ENCODE data around the gene TUSC2.

DNA sequence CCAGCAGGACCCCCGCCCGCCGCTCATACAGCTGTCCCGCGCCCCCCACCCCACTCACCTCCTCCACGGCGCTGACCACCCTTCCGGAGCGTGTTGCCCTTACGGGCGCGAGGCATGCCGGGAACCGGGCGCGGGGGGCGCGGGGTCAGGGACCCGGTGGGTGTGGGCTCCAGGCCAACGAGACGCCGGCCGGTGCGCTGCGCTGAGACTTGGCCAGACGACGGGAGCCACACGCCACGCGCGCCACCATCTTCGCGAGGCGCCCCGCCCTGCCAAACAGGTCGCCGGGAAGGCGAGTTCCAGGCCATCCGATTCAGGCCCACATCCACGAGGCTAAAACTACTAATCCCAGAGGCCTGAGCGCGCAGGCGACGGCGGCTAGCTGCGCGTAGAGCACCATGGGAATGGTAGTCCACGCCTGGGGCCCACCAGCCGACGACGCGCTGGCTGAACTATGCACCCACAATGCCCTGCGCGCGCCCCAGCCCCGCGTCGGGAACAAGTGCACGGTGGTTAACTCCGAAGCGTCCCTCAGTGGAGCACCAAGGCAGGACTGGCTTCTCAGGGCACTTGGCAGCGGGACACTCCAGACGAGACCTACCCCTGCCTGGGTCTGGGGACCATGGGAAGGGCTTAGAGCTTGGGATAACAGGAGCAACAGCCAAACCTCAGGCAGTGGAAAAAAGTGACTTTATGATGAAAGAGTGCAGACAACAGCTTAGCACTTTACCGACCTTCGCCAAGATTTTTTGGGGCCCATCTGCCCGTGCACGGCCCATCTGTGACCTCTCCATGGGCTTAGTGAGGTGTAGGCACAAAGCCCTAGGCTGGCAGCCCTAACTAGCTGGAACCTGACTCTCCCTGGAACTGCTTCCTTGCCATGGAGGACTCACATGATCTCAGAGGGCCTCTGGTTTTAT is 35.6 kb downstream of the TUSC2 start, which contains the start of gene IFRD2:
- TF ChIP-seq, protein P1, sequence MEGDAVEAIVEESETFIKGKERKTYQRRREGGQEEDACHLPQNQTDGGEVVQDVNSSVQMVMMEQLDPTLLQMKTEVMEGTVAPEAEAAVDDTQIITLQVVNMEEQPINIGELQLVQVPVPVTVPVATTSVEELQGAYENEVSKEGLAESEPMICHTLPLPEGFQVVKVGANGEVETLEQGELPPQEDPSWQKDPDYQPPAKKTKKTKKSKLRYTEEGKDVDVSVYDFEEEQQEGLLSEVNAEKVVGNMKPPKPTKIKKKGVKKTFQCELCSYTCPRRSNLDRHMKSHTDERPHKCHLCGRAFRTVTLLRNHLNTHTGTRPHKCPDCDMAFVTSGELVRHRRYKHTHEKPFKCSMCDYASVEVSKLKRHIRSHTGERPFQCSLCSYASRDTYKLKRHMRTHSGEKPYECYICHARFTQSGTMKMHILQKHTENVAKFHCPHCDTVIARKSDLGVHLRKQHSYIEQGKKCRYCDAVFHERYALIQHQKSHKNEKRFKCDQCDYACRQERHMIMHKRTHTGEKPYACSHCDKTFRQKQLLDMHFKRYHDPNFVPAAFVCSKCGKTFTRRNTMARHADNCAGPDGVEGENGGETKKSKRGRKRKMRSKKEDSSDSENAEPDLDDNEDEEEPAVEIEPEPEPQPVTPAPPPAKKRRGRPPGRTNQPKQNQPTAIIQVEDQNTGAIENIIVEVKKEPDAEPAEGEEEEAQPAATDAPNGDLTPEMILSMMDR (IDR thresholded peaks at IDR 0.05; ENCODE audit: low read depth, low read length): 0 out of 2 replicates have a peak, but pooled peaks have one; percentile 5
- TF ChIP-seq EZH2phosphoT487 (IDR thresholded peaks at IDR 0.05; ENCODE audit: low read depth): no peak

All from OCI-LY3 (cell line).